ENCODE data around the gene NGLY1. TPM values are rescaled to one million over a fixed set of nuclear protein-coding genes. Genes with fewer than 3 reads are reported as not detected.

The NGLY1 gene
- total and polyA plus RNA-seq, 2 of the 8 experiments (the other 6 are each of a cell fraction or from before 2014, with no cell fraction given), result 3.1 to 24.8 TPM

DNA sequence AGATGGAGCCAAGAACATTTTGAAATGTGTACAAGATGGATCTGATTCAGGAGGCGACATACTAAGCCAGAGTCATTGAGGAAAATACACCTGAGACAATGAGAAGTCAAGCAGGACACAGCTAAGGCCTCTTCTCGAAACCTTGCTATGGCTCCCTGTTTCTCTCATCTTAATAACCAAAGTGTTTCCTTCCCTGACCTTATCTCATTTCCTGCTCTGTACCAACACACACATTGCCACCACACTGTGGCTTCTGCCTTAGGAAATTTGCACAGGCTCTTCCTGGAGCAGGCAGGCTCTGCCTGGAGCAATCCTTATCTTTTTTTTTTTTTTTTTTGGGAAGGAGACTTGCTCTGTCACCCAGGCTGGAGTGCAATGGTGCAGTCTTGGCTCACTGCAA, 43.3 kb upstream of the NGLY1 start (continued):
- TF ChIP-seq CHD7 (IDR thresholded peaks at IDR 0.05; ENCODE audit: insufficient replicate concordance, low read length), result no peak
- TF ChIP-seq CHD1 (IDR thresholded peaks at IDR 0.05; ENCODE audit: low read depth, low read length), result no peak
- no peak for TF ChIP-seq RAD21 (IDR thresholded peaks at IDR 0.05 in 1 of 2, conservative IDR thresholded peaks at IDR 0.05 in 1 of 2; ENCODE audit: low read depth in 2 of 2, low read length in 2 of 2)
- no peak for TF ChIP-seq SP4 (IDR thresholded peaks at IDR 0.05; ENCODE audit: low read length)
- TF ChIP-seq RNF2 (IDR thresholded peaks at IDR 0.05; ENCODE audit: borderline replicate concordance, low read depth, low read length, missing control alignments, poor library complexity, severe bottlenecking), result no peak
- no peak for TF ChIP-seq RBBP5 (IDR thresholded peaks at IDR 0.05; ENCODE audit: borderline replicate concordance, low read depth, low read length)
- no peak for TF ChIP-seq SP1 (IDR thresholded peaks at IDR 0.05; ENCODE audit: low read depth, low read length)
